ENCODE results near the gene AURKAIP1.
A peak's percentile ranks its signal among the peaks of the same experiment; 100 is the strongest.

Gene AURKAIP1

DNA sequence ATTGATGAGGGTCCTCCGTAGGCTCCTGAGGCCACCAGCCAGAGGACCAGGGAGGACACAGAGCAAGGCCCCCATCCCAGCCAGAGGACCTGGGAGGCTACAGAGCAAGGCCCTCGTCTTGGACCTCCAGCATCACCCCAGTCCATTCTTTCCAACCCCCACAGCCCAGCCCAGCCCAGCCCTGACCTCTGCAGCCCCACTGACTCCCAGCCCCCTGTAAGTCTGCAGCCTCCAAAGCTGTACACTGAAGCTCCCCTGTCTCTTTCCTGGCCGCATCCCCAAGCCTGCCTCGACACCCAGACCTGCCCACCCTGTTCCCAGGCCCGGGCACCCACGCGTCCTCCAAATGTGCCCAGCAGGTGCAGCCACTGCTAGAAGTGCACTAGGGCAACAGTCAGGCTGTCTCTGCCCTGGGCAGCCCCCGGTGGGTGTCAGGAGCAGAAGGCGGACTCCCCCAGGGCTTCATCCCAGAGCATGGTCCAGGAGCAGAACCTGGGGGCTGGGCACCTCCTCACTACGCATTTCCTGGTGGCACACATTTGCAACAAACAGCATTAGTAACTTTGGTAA, 27.9 kb downstream of the AURKAIP1 start:
- H3K4me3 ChIP-seq (ENCODE audit: low read length): peak overlapping the region; percentile 70
- H3K9ac ChIP-seq (ENCODE audit: low read length): no peak overlapping the region
- H3K27ac ChIP-seq (ENCODE audit: low read length): no peak overlapping the region
- H3K9me3 ChIP-seq (ENCODE audit: control insufficient read depth, low read depth, low read length): no peaks in the 10 kb centered on the region
- H3K4me1 ChIP-seq (ENCODE audit: control insufficient read depth, low read depth, low read length): peaks cover 10% of the 10 kb centered on the region
- H3K27me3 ChIP-seq (ENCODE audit: control insufficient read depth, insufficient read depth, low read length): no peaks in the 10 kb centered on the region
- H3K36me3 ChIP-seq (ENCODE audit: control insufficient read depth, low read depth, low read length): no peaks in the 10 kb centered on the region

GRCh38 chr1:1346501-1346890, 28.5 kb downstream of the AURKAIP1 start:
- H3K36me3 ChIP-seq (ENCODE audit: control insufficient read depth, low read depth, low read length): no peaks in the 10 kb centered on the region
- H3K27me3 ChIP-seq (ENCODE audit: control insufficient read depth, insufficient read depth, low read length): no peaks in the 10 kb centered on the region
- H3K27ac ChIP-seq (ENCODE audit: low read length): no peak overlapping the region
- peaks cover 10% of the 10 kb centered on the region for H3K4me1 ChIP-seq (ENCODE audit: control insufficient read depth, low read depth, low read length)
- H3K9ac ChIP-seq (ENCODE audit: low read length): no peak overlapping the region
- no peak overlapping the region for H3K4me3 ChIP-seq (ENCODE audit: low read length)
- H3K9me3 ChIP-seq (ENCODE audit: control insufficient read depth, low read depth, low read length): no peaks in the 10 kb centered on the region

DNA sequence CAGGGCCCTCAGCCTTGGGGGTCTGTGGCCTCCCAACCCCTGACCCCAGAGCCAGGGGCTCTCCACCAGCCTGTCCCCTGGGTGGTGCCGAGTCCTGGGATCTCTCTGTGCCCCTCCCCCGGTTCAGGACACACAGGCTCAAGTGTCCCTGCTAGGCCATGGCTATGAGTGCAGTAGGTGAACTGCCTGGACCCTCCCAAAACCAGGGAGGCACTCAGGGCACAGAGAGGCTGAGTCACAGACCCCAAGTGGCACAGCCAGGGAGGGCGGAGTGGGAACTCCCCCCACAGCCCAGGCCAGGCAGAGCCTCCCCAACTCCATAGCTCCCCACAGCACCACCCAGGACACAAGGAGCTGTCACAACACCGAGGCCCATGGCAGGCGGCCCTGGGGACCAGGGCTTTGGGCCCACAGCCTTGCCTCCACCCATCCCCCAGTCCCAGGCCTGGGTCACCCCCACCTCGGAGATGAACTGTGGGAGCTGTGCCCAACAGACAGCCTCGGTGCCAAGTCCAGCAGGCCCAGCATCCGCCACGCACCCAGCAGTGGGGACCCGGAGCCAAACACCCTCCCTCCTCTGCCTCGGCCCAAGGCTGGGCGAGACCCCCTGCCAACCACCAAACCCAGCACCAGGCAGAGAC, 29.0 kb downstream of the AURKAIP1 start:
- H3K36me3 ChIP-seq (ENCODE audit: control insufficient read depth, low read depth, low read length): peaks cover 4% of the 10 kb centered on the region
- H3K9ac ChIP-seq (ENCODE audit: low read length): no peak overlapping the region
- H3K9me3 ChIP-seq (ENCODE audit: control insufficient read depth, low read depth, low read length): no peaks in the 10 kb centered on the region
- peaks cover 10% of the 10 kb centered on the region for H3K4me1 ChIP-seq (ENCODE audit: control insufficient read depth, low read depth, low read length)
- H3K27me3 ChIP-seq (ENCODE audit: control insufficient read depth, insufficient read depth, low read length): no peaks in the 10 kb centered on the region
- no peak overlapping the region for H3K27ac ChIP-seq (ENCODE audit: low read length)
- H3K4me3 ChIP-seq (ENCODE audit: low read length): no peak overlapping the region

- Histone ChIP-seq H3K36me3 (ENCODE audit: control insufficient read depth, low read depth, low read length) (peaks cover 4% of the 10 kb centered on the region), H3K9ac (ENCODE audit: low read length) (no peak overlapping the region), H3K27me3 (ENCODE audit: control insufficient read depth, insufficient read depth, low read length) (no peaks in the 10 kb centered on the region), H3K27ac (ENCODE audit: low read length) (no peak overlapping the region), H3K4me3 (ENCODE audit: low read length) (no peak overlapping the region), H3K9me3 (ENCODE audit: control insufficient read depth, low read depth, low read length) (no peaks in the 10 kb centered on the region), H3K4me1 (ENCODE audit: control insufficient read depth, low read depth, low read length) (peaks cover 10% of the 10 kb centered on the region)
Observed at GRCh38 chr1:1345384-1345783, 29.6 kb downstream of the AURKAIP1 start.

DNA sequence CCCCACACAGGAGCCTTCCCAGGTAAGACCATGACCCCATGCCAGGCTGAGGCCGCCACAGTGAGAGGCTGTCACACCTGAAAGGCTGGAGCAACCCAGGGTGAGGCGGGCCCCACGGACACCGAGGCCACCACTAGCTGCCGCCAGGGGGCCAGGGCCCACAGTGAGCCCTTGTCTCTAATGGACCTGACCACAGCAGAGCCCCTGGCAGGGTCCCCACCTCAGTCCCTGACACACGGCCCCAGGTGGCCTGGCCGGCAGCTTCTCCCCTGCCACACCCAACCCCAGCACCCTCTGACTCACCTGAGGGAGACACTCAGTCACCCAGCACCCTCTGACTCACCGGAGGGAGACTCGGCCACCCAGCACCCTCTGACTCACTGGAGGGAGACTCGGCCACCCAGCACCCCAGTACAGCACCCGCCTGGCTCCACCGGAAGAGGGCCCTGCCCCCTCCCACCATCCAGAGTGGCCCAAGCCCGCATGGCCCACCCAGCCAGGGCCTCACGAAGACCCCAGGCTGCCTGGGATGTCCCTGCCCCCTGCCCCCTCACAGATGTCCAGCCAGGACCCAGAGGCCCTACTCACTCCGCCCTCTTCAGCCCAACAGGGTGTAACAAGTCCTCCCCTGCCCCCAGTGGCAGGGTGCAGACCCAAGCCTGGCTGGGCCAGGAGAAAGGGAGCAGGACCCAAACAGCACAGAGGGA, 30.2 kb downstream of the AURKAIP1 start:
- H3K4me1 ChIP-seq (ENCODE audit: control insufficient read depth, low read depth, low read length): peaks cover 10% of the 10 kb centered on the region
- H3K9ac ChIP-seq (ENCODE audit: low read length): no peak overlapping the region
- no peaks in the 10 kb centered on the region for H3K27me3 ChIP-seq (ENCODE audit: control insufficient read depth, insufficient read depth, low read length)
- no peak overlapping the region for H3K27ac ChIP-seq (ENCODE audit: low read length)
- no peak overlapping the region for H3K4me3 ChIP-seq (ENCODE audit: low read length)
- peaks cover 4% of the 10 kb centered on the region for H3K36me3 ChIP-seq (ENCODE audit: control insufficient read depth, low read depth, low read length)
- no peaks in the 10 kb centered on the region for H3K9me3 ChIP-seq (ENCODE audit: control insufficient read depth, low read depth, low read length)

GRCh38 chr1:1343811-1344421, 31.1 kb downstream of the AURKAIP1 start:
- no peaks in the 10 kb centered on the region for H3K9me3 ChIP-seq (ENCODE audit: control insufficient read depth, low read depth, low read length)
- H3K27me3 ChIP-seq (ENCODE audit: control insufficient read depth, insufficient read depth, low read length): no peaks in the 10 kb centered on the region
- peaks cover 5% of the 10 kb centered on the region for H3K36me3 ChIP-seq (ENCODE audit: control insufficient read depth, low read depth, low read length)
- no peak overlapping the region for H3K27ac ChIP-seq (ENCODE audit: low read length)
- H3K4me3 ChIP-seq (ENCODE audit: low read length): no peak overlapping the region
- H3K4me1 ChIP-seq (ENCODE audit: control insufficient read depth, low read depth, low read length): peaks cover 10% of the 10 kb centered on the region
- no peak overlapping the region for H3K9ac ChIP-seq (ENCODE audit: low read length)

DNA sequence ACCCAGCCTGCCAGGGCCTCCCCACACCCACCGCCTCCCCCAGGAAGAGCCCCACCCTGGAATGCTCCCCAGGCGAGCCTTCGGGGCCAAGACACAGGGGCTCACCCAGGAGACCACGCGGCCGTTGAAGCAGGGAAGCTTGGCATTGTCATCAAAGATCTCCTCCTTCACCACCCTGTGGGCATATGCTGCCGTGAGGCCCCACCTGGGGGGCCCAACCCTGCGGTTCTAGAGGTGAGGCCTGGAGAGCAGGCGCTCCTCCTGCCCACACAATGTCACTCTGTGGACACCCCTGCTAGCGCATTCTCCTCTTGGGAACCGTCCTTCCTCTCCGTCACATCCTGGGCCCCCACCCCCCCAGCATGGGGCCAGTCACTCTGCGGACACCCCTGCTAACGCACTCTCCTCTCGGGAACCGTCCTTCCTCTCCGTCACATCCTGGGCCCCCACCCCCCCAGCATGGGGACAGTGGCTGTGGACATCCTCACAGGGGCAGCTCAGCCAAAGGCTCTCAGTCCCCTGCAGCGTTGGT, 32.4 kb downstream of the AURKAIP1 start:
- Histone ChIP-seq H3K27me3 (ENCODE audit: control insufficient read depth, insufficient read depth, low read length) (no peaks in the 10 kb centered on the region), H3K9ac (ENCODE audit: low read length) (no peak overlapping the region), H3K36me3 (ENCODE audit: control insufficient read depth, low read depth, low read length) (peaks cover 6% of the 10 kb centered on the region), H3K4me3 (ENCODE audit: low read length) (no peak overlapping the region), H3K9me3 (ENCODE audit: control insufficient read depth, low read depth, low read length) (no peaks in the 10 kb centered on the region), H3K27ac (ENCODE audit: low read length) (no peak overlapping the region), H3K4me1 (ENCODE audit: control insufficient read depth, low read depth, low read length) (peaks cover 5% of the 10 kb centered on the region)

DNA sequence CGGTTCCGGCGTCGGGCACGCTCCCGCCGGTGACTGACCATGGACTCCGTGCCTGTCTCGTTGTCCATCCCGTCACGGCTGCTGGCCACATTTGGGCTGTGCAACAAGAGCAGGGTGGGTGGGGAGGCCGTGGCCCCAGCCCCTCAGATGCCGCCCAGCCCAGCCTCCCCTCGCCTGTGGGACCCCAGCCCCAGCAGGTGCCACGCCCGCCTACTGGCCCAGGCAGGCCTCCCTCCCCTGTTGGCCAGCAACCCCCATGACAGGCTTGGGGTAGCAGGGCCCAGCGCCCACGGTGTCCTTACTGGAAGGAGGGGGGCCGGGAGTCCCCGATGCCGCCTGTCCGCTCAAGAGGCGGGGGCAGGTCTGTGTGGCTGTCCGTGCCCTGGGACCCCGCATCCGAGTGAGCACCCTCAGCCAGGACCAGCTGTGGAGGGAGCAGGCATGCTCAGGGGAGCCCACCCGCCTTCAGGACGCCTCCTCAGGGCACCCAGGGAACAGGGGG, 32.9 kb downstream of the AURKAIP1 start:
- Histone ChIP-seq H3K27ac (ENCODE audit: low read length) (no peak overlapping the region), H3K36me3 (ENCODE audit: control insufficient read depth, low read depth, low read length) (peaks cover 6% of the 10 kb centered on the region), H3K4me1 (ENCODE audit: control insufficient read depth, low read depth, low read length) (no peaks in the 10 kb centered on the region), H3K27me3 (ENCODE audit: control insufficient read depth, insufficient read depth, low read length) (no peaks in the 10 kb centered on the region), H3K9me3 (ENCODE audit: control insufficient read depth, low read depth, low read length) (no peaks in the 10 kb centered on the region), H3K4me3 (ENCODE audit: low read length) (no peak overlapping the region), H3K9ac (ENCODE audit: low read length) (no peak overlapping the region)

DNA sequence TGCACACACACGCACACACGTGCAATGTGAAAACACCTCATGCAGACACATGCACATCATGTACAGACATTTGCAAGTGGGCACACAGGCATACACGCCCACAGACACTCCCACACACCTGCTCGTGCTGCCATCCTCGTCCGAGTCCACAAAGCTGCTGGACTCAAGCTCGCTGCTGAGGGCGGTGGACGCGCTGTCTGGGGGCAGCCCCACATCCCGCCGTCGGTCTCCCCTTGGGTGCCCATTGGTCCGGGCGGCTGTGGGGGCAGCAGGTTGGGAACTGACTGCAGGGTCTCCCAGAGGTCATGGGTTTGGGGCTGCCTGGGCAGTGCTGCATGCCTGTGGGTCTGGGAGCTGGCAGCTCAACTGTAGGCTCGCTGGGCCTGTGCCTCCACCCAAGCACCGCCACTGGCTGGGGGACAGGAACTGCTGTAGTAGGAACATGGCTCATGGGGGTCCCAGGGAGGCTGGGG, 33.4 kb downstream of the AURKAIP1 start:
- Histone ChIP-seq H3K9ac (ENCODE audit: low read length) (no peak overlapping the region), H3K36me3 (ENCODE audit: control insufficient read depth, low read depth, low read length) (peaks cover 6% of the 10 kb centered on the region), H3K4me1 (ENCODE audit: control insufficient read depth, low read depth, low read length) (no peaks in the 10 kb centered on the region), H3K4me3 (ENCODE audit: low read length) (no peak overlapping the region), H3K27ac (ENCODE audit: low read length) (no peak overlapping the region), H3K27me3 (ENCODE audit: control insufficient read depth, insufficient read depth, low read length) (no peaks in the 10 kb centered on the region), H3K9me3 (ENCODE audit: control insufficient read depth, low read depth, low read length) (no peaks in the 10 kb centered on the region)

DNA sequence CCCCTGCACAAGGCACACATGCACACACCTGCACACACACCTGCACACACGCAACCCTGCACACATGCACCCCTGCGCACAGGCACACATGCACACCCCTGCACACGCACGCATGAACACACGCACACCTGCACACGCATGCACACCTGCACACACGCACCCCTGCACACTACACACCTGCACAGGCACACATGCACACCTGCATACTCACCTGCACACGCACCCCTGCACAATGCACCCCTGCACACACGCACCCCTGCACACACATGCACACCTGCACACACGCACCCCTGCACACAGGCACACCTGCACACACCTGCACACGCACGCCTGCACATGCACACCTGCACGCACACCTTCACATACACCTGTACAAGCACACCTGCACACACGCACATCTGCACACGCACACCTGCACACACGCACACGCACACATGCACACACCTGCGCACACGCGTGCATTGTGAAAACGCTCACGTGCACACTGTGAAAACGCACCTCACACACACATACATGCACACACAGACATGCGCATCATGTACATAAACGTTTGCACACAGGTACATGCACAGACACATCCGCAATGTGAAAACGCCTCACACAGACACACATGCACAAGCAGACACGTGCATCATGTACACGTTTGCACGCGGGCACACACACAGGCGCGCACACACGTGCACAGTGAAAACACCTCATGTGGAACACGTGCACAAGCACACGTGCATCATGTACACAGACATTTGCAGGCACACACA, 34.0 kb downstream of the AURKAIP1 start:
- Histone ChIP-seq H3K4me1 (ENCODE audit: control insufficient read depth, low read depth, low read length) (no peaks in the 10 kb centered on the region), H3K9ac (ENCODE audit: low read length) (no peak overlapping the region), H3K27me3 (ENCODE audit: control insufficient read depth, insufficient read depth, low read length) (no peaks in the 10 kb centered on the region), H3K4me3 (ENCODE audit: low read length) (no peak overlapping the region), H3K27ac (ENCODE audit: low read length) (no peak overlapping the region), H3K36me3 (ENCODE audit: control insufficient read depth, low read depth, low read length) (peaks cover 6% of the 10 kb centered on the region), H3K9me3 (ENCODE audit: control insufficient read depth, low read depth, low read length) (no peaks in the 10 kb centered on the region)

DNA sequence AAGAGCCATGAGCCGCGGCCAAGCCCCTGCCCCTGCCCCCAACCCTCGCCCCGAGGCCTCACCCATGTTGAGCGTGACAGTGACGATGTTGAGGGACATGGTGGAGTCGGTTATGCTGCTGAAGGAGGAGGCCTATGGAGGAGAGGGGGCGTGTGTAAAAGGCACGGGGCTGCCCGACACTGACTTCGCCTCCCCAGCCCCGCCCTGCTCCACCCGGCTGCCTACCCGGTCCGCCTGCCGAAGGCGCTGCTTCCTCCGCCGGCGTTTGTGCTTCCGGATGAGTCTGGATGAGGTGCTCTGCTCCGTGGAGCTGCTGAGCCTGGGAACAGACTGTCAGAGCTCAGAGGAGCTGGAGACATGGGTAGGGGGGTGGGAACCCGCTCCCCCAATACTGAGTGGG, 34.8 kb downstream of the AURKAIP1 start:
- Histone ChIP-seq H3K9me3 (ENCODE audit: control insufficient read depth, low read depth, low read length) (no peaks in the 10 kb centered on the region), H3K36me3 (ENCODE audit: control insufficient read depth, low read depth, low read length) (peaks cover 6% of the 10 kb centered on the region), H3K4me1 (ENCODE audit: control insufficient read depth, low read depth, low read length) (no peaks in the 10 kb centered on the region), H3K27ac (ENCODE audit: low read length) (no peak overlapping the region), H3K27me3 (ENCODE audit: control insufficient read depth, insufficient read depth, low read length) (no peaks in the 10 kb centered on the region), H3K4me3 (ENCODE audit: low read length) (no peak overlapping the region), H3K9ac (ENCODE audit: low read length) (no peak overlapping the region)

All from iPS-18a (cell line).